Omental fat pad (tissue), 4 donors: ENCODE data around the gene DACH1. TPM values are rescaled to one million over a fixed set of nuclear protein-coding genes. Genes with fewer than 3 reads are reported as not detected.

ENCODE experiments used
- ATAC-seq: fragments of 150-250 bp; one replicate; pipeline ENCODE4 v1.9.1; 2016; ENCODE audit warnings: mild to moderate bottlenecking, moderate library complexity; ENCODE audit not compliant: low FRiP score
- DNase-seq: peaks from one replicate; pipeline ENCODE4 v3.0.0-alpha.2; 2019; ENCODE audit warnings: low spot score
- total RNA-seq, 4 donors: library from RNA; depleted of rRNA; stranded (reverse); fragments of >200 nt; gene quantifications; one replicate each; pipeline ENCODE4 v1.1.0, GENCODE V29; 2016
- TF ChIP-seq, protein P1 (sequence below), 3 donors: fragments of 450-650 bp; IDR thresholded peaks; one replicate each; pipeline ENCODE4 v1.5.1; 2016 to 2017; ENCODE audit warnings: antibody characterized with exemption in 3 of 3, mild to moderate bottlenecking in 3 of 3, moderate library complexity in 2 of 3

Gene DACH1
- total RNA-seq, 4 donors from 2014 or later = 1.1 to 10.4 (median 2.8) TPM

DNA sequence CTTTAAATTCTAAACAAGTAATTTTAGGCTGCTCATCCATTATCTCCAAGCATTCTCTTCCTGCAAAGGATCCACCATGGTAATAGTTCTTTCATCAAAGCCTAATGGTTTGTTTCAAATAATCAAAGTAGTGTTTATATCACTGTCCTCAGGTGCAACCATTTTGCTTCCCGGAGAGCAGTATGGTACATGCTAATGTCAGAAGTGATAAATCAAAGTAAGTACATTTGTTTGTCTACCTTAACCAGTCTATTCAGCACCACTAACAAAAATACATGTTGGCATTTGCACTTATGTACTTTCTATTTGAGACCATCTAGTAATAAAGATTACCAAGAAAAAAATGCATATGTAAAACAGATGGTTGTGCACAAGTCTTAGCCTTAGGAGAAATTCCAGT, 37.5 kb downstream of the DACH1 start:
- no peak for DNase-seq
- TF ChIP-seq, protein P1, sequence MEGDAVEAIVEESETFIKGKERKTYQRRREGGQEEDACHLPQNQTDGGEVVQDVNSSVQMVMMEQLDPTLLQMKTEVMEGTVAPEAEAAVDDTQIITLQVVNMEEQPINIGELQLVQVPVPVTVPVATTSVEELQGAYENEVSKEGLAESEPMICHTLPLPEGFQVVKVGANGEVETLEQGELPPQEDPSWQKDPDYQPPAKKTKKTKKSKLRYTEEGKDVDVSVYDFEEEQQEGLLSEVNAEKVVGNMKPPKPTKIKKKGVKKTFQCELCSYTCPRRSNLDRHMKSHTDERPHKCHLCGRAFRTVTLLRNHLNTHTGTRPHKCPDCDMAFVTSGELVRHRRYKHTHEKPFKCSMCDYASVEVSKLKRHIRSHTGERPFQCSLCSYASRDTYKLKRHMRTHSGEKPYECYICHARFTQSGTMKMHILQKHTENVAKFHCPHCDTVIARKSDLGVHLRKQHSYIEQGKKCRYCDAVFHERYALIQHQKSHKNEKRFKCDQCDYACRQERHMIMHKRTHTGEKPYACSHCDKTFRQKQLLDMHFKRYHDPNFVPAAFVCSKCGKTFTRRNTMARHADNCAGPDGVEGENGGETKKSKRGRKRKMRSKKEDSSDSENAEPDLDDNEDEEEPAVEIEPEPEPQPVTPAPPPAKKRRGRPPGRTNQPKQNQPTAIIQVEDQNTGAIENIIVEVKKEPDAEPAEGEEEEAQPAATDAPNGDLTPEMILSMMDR (IDR thresholded peaks at IDR 0.05) = no peak
- no peak for ATAC-seq

DNA sequence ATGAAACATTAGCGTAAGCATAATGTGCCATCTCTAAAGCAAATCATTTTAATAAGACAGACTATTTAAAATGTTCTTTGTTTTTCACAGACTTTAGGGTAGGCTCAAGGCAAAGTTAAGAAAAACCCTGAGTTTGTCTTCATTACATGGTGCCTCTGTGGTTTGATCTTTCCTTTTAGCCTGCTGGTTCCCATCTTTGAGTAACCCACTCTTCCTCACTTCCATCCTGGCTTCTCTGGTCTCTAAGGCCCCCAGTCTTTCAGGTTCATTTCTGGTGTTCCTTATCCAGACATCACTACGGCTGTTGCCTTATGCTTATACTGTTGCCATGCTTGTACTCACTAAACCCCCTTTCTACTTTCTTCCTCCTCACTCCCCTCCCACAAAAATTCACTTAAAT, 38.4 kb downstream of the DACH1 start:
- ATAC-seq (no peak), DNase-seq (no peak)
- TF ChIP-seq, protein P1 (IDR thresholded peaks at IDR 0.05) = no peak

DNA sequence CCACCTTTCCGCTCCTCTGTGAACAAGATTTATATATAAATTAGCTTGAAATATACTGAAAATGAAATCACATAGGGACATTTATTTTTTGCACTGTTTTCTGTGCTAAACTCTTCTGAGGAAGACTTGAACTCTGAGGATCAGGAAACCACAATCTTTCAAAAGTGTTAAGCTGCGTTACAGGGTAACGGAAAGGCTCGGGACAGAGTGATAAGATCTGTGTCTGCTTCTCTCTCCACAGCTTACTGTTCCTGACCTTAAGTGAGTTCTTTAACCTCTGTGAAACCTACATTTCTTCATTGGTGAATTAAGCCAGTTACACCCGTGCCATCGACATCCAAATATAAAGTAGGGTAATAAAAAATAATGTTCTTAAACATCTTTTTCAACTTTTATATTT, 38.9 kb downstream of the DACH1 start:
- ATAC-seq (no peak), DNase-seq (no peak)
- TF ChIP-seq, protein P1 (IDR thresholded peaks at IDR 0.05) = no peak

DNA sequence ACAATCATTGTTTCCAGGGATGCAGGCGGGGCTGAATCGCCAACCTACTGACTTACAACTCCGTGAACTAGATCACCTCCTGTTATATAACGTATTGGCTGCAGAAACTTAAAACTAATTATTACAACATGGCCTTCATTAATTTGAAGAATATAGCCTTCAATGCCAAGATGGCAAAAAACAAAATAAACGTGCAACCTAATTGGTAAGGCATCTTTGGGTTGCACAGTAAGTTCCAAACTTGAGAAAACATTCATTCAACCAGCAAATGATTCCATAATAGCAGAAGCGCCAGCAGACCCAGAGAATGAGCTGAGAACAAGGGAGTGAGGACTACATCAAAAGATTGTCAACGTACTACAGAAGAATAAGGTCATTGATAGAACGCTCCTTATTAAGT, 39.8 kb downstream of the DACH1 start:
- ATAC-seq (no peak), DNase-seq (no peak)
- TF ChIP-seq, protein P1 (IDR thresholded peaks at IDR 0.05) = no peak

DNA sequence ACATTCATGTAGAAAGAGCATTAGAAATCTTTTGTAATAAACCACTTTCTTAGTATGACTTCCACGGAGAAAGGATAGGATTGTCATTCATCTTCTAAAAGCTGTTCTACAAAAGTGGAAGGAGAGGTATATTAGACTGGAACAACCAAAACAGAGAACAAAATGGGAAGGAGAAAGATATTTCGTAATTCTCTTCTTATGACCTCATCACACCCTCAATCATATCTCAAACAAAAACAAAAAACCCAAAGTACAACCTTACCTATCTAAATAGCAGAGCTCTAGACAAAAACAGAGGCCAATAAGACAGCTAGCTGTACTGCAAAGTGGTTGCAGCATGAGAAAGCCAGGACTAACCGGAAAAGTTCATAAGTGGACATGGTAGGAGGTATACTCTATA, 46.3 kb downstream of the DACH1 start:
- TF ChIP-seq, protein P1 (IDR thresholded peaks at IDR 0.05) = no peak
- ATAC-seq = no peak
- no peak for DNase-seq

DNA sequence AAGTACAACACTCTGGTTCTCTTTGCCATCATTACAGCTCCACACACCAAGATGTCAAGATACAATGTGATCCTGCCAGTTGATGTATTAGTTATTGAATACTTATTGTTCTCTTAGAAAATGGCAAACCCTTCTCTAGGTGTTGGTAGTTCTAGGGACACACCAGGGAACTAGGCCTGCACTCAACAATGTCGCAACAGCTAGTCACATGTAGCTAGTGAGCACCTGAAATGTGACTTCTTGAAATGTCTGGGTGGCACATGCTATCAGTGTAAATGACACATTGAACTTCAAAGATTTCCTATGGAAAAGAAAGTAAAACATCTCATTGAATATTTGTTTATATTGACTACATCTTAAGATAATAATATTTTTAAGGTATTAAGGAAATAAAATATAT, 49.7 kb downstream of the DACH1 start:
- DNase-seq (no peak), ATAC-seq (no peak)
- TF ChIP-seq, protein P1 (IDR thresholded peaks at IDR 0.05) = no peak

DNA sequence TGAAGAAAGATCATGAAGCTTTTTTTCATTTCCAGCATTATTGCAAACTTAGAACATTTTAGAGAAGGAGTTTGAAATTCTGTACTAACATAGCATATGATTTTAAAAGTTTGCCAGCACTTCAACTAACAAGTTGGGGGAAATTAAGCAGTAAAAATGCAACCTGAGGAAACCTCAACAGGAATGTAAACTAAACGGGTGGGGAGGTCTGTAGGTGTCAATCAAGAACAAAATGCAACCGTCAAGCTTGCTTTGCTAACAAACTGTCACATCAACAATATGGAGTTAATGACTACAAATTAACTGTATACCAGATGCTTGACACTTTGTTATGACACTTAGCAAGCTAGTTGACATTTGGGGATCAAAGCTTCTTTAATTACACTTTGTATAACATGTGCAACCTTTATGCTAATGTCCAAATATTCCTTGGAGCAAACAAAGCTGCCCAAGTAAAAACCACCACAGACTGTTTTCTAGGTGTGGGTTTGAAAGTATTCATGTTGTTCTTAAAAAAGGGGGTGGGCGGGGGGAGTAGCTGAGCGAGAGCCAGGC, 52.1 kb downstream of the DACH1 start:
- TF ChIP-seq, protein P1 (IDR thresholded peaks at IDR 0.05) = no peak
- DNase-seq (no peak), ATAC-seq (no peak)
